Fibroblast of lung (primary cell): Measurements from ENCODE around the gene NHSL2. TPM values are rescaled to one million over a fixed set of nuclear protein-coding genes. Genes with fewer than 3 reads are reported as not detected.

Experiments used
- DNase-seq, 2 donors: peaks; one replicate each; pipeline versions ENCODE4 v3.0.0 to v3.0.0-alpha.2; 2010; ENCODE audit warnings: low read depth in 2 of 2
- H2AFZ ChIP-seq: 2 replicates; pipeline ENCODE4 v1.5.1; 2012; ENCODE audit warnings: low read length, control low read depth, inconsistent platforms
- H3K27ac ChIP-seq: 2 replicates; pipeline ENCODE4 v1.5.1; 2011; ENCODE audit warnings: low read length, control low read depth; ENCODE audit not compliant: insufficient read depth
- H3K27me3 ChIP-seq: 2 replicates; pipeline ENCODE4 v1.5.1; 2011; ENCODE audit warnings: mild to moderate bottlenecking, low read length; ENCODE audit not compliant: control insufficient read depth, insufficient read depth
- H3K36me3 ChIP-seq: 2 replicates; pipeline ENCODE4 v1.5.1; 2011; ENCODE audit warnings: low read length; ENCODE audit not compliant: control insufficient read depth, insufficient read depth
- H3K4me1 ChIP-seq: 2 replicates; pipeline ENCODE4 v1.5.1; 2011; ENCODE audit warnings: low read length; ENCODE audit not compliant: control insufficient read depth, insufficient read depth; ENCODE audit errors: extremely low read depth
- H3K4me2 ChIP-seq: 2 replicates; pipeline ENCODE4 v1.5.1; 2011; ENCODE audit warnings: low read length, control low read depth; ENCODE audit not compliant: insufficient read depth; ENCODE audit errors: extremely low read depth
- H3K4me3 ChIP-seq, 4 experiments: fragments of 200-600 bp in 1 of 4; sonication (generic) in 1 of 4; replicated peaks in 1 of 4; 2 replicates each; pipeline ENCODE4 v1.5.1; 2011 to 2016; ENCODE audit warnings: low read length in 4 of 4, low read depth in 3 of 4, mild to moderate bottlenecking in 3 of 4, control low read depth in 2 of 4, inconsistent platforms in 1 of 4, mixed read lengths in 1 of 4; ENCODE audit not compliant: insufficient read depth in 1 of 4; ENCODE audit errors: control extremely low read depth in 1 of 4
- H3K79me2 ChIP-seq: 2 replicates; pipeline ENCODE4 v1.5.1; 2012; ENCODE audit warnings: mild to moderate bottlenecking, low read length, inconsistent platforms; ENCODE audit not compliant: control insufficient read depth, insufficient read depth
- H3K9ac ChIP-seq: 2 replicates; pipeline ENCODE4 v1.5.1; 2011; ENCODE audit warnings: mild to moderate bottlenecking, low read length, control low read depth; ENCODE audit not compliant: insufficient read depth
- H3K9me3 ChIP-seq: 2 replicates; pipeline ENCODE4 v1.5.1; 2012; ENCODE audit warnings: low read depth, low read length; ENCODE audit not compliant: control insufficient read depth, insufficient read depth
- H4K20me1 ChIP-seq: 2 replicates; pipeline ENCODE4 v1.5.1; 2011; ENCODE audit warnings: low read length; ENCODE audit not compliant: control insufficient read depth, insufficient read depth; ENCODE audit errors: extremely low read depth
- EZH2 ChIP-seq: IDR thresholded peaks from 2 replicates; pipeline ENCODE4 v1.5.1; 2012; ENCODE audit warnings: low read length, control low read depth, mild to moderate bottlenecking; ENCODE audit errors: missing control alignments
- polyA plus RNA-seq, 2 donors: library from polyadenylated mRNA; depleted of rRNA in 1 of 2; stranded (reverse) in 1 of 2; unstranded in 1 of 2; fragments of >200 nt; gene quantifications; 2 replicates each; pipeline ENCODE4 v1.2.1, GENCODE V29; 2011 to 2012; ENCODE audit warnings: missing spikeins in 1 of 2
- total RNA-seq: library from RNA; depleted of rRNA; stranded (reverse); fragments of >200 nt; gene quantifications from 2 replicates; pipeline ENCODE4 v1.2.1, GENCODE V29; 2014
- TF ChIP-seq, protein P1 (sequence below), 2 donors: IDR thresholded peaks in 1 of 2; conservative IDR thresholded peaks in 1 of 2; 1 replicate in 1 of 2; 2 replicates in 1 of 2; pipeline ENCODE4 v1.5.1; 2011 to 2012; ENCODE audit warnings: low read length in 2 of 2, control low read depth in 1 of 2, inconsistent platforms in 1 of 2, low read depth in 1 of 2, mild to moderate bottlenecking in 1 of 2

The NHSL2 gene
- total and polyA plus RNA-seq, 2 donors (not counting 1 experiment from before 2014, with no cell fraction given) = 4.3 to 9.7 TPM

DNA sequence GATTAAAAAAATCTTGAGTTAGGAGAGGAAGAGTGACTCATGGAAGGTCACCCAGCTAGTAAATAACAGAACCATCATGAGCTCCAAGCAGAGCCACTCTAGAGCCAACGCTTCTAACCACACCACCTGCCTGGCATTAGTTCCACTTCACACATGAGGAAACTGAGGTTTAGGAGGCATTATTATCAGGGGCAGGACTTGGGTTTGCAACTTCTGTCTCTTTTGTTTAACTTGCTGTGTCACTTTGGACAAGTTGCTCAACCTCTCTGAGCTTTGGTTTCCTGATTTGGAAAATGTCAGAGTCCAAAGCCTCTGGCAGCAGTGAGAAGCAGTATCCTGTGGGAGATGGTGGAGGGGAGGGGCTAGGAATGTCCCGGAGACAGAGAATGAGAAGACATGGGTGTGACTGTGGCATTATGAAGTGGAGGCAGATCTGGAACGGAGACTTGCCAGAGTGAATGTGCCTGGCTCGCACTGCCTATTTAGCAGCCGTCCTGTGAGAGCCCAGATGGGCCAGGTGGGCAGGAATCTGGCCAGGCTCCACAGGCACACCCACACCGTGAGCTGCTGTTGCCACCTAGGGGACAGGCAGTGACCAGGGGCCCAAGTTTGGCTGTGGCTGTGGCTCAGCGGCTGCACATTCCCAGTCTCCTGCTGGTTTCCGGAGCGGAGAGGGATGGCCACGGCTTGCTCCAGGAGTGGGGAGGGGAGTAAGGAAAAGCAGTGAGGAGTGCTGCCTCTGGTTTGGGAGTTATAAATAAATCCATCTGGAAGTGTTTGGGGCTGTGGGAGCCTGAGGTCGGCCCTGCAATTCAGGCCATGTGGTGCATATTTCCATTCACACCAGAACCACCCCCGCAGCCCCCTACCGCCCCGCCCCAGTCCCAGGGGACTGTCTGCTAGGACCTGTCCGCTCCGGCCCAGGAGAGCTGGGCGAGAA, 93.4 kb downstream of the NHSL2 start:
- no peak overlapping the region for H3K27ac ChIP-seq
- no peaks in the 10 kb centered on the region for H3K27me3 ChIP-seq
- H3K36me3 ChIP-seq = no peaks in the 10 kb centered on the region
- no peak for TF ChIP-seq EZH2
- TF ChIP-seq, protein P1, sequence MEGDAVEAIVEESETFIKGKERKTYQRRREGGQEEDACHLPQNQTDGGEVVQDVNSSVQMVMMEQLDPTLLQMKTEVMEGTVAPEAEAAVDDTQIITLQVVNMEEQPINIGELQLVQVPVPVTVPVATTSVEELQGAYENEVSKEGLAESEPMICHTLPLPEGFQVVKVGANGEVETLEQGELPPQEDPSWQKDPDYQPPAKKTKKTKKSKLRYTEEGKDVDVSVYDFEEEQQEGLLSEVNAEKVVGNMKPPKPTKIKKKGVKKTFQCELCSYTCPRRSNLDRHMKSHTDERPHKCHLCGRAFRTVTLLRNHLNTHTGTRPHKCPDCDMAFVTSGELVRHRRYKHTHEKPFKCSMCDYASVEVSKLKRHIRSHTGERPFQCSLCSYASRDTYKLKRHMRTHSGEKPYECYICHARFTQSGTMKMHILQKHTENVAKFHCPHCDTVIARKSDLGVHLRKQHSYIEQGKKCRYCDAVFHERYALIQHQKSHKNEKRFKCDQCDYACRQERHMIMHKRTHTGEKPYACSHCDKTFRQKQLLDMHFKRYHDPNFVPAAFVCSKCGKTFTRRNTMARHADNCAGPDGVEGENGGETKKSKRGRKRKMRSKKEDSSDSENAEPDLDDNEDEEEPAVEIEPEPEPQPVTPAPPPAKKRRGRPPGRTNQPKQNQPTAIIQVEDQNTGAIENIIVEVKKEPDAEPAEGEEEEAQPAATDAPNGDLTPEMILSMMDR (conservative IDR thresholded peaks at IDR 0.05 in 1 of 2, IDR thresholded peaks at IDR 0.05 in 1 of 2; ENCODE audit: low read depth in 1 of 2, low read length in 2 of 2) = no peak
- no peak overlapping the region for H3K9ac ChIP-seq
- no peak overlapping the region for H2AFZ ChIP-seq
- H4K20me1 ChIP-seq = no peaks in the 10 kb centered on the region
- H3K9me3 ChIP-seq = no peaks in the 10 kb centered on the region
- DNase-seq = peak in 1 of 2 donors; percentile 73
- peaks cover 3% of the 10 kb centered on the region for H3K4me1 ChIP-seq
- no peaks in the 10 kb centered on the region for H3K79me2 ChIP-seq
- H3K4me2 ChIP-seq = no peak overlapping the region
- no peak overlapping the region for H3K4me3 ChIP-seq

DNA sequence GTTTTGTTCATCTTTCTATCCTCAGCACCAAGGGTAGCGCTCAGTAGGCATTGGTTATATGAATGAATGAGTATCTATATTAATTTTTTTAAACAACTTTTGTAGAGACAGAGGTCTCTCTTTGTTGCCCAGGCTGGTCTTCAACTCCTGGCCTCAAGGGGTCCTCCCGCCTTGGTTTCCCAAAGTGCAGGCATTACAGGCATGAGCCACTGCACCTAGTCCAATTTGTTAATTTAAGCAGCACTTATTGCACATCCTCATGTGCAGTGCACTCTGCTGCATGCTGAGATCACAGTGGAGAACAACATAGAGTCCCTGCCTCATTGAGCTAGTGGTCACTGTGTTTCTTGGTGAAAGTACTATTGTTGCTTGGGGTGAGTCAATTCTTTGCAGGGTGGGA, 94.4 kb downstream of the NHSL2 start:
- Histone ChIP-seq H3K9me3 (no peaks in the 10 kb centered on the region), H3K27ac (no peak overlapping the region), H3K4me1 (peaks cover 3% of the 10 kb centered on the region), H2AFZ (no peak overlapping the region), H3K4me2 (no peak overlapping the region), H3K9ac (no peak overlapping the region), H3K36me3 (no peaks in the 10 kb centered on the region), H4K20me1 (no peaks in the 10 kb centered on the region), H3K27me3 (peaks cover 2% of the 10 kb centered on the region), H3K79me2 (no peaks in the 10 kb centered on the region), H3K4me3 (no peak overlapping the region)
- no peak for DNase-seq
- no peak for TF ChIP-seq EZH2
- TF ChIP-seq, protein P1 (conservative IDR thresholded peaks at IDR 0.05 in 1 of 2, IDR thresholded peaks at IDR 0.05 in 1 of 2; ENCODE audit: low read depth in 1 of 2, low read length in 2 of 2) = no peak

DNA sequence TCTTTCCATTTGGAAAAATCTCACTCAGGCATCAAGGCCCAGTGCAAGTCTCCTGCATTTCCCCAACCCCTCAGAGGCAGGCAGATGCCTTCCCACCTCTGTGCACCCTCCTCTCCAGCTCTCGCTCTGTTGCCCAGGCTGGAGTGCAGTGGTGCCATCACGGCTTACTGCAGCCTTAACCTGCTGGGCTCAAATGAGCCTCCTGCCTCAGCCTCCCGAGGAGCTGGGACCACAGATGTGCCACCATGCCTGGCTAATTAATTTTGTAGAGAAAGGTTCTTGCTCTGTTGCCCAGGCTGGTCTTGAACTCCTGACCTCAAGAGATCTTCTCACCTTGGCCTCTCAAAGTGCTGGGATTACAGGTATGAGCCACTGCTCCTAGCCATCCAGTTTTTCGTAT, 95.8 kb downstream of the NHSL2 start:
- no peak overlapping the region for H3K4me3 ChIP-seq

More for the DNA sequence above, 95.8 kb downstream of the NHSL2 start:
- Histone ChIP-seq H3K79me2 (no peaks in the 10 kb centered on the region), H3K9ac (no peak overlapping the region), H3K36me3 (no peaks in the 10 kb centered on the region), H3K4me1 (peaks cover 3% of the 10 kb centered on the region), H4K20me1 (no peaks in the 10 kb centered on the region), H3K9me3 (no peaks in the 10 kb centered on the region), H3K4me2 (no peak overlapping the region), H2AFZ (no peak overlapping the region), H3K27ac (no peak overlapping the region), H3K27me3 (peaks cover 2% of the 10 kb centered on the region)
- no peak for DNase-seq
- TF ChIP-seq, protein P1 (conservative IDR thresholded peaks at IDR 0.05 in 1 of 2, IDR thresholded peaks at IDR 0.05 in 1 of 2; ENCODE audit: low read depth in 1 of 2, low read length in 2 of 2) = no peak
- TF ChIP-seq EZH2 = no peak
